Fibroblast of peridontal ligament (primary cell): ENCODE measurements around the gene SLC38A9.
"Not testable (repeated sequence)": the region's sequence is repeated elsewhere in the genome, so short reads cannot be mapped to it uniquely, and the experiment has no call there.

Source experiments
- DNase-seq: peaks from one replicate; pipeline ENCODE4 v3.0.0-alpha.2; 2010; ENCODE audit errors: extremely low read depth

SLC38A9 gene

GRCh38 chr5:55708732-55709131, 3.4 kb downstream of the SLC38A9 start:
- DNase-seq: no peak

GRCh38 chr5:55706230-55706629, 5.9 kb downstream of the SLC38A9 start:
- no peak for DNase-seq

DNA sequence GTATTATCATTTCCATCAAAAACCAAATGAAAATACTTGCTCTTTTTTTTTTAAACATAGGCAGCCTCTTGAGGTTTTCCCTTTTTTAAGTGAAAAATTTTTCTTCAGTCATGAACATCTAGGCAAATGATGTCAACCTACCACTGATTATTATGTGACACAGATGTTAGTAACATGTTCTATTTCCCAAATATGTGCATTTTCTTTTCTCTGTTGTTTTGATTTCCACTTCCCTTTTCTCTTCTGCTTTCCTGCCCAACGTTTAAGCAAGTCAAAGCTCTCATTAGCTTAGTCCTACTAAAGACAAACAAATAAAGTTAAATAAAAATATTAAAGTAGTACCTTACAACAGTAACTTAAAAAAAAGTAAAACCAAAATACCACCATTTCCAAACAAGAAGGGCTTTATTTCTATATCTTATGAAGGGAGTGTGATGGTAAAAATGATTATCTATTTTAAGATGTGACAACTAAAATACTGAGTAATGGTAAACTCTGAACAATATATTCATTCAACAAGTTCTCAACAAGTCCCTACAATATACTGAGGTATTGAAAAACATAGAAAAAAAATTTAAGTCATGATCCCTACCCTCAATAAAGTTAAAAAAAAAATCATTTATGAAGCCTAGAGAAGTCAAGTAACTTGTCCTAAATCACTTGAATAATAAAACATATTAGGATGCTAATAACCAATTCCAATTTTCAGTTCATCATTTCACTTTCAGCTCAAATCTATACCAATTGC, 9.4 kb downstream of the SLC38A9 start:
- DNase-seq: no peak

DNA sequence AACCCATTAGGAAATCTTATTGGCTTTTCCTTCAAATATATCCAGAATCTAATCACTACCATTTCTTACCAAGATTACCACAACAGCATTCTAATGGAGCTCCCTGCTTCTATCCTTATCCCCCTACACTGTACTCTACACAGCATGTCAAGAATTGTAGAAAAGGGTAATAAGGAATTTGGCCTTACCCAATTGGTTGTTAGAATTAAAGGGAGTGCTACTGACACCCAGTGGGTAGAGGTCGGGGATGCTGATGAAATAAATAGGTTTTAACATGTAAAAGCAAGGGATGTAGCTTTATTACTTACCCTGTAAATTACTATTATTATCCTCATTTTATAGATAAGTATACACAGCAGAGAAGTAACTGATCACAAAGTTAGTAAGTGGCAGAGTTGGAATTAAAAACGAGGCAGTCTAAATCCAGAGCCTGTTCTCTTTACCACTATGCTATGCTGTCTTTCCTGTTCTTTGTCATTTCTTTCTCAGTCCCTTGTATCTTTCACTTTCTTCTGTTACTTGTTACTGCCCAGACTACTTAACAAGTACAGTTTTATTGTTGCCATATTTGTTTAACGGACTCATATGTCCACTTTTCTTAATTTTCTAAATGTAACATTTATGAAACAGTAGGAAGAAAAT, 10.5 kb downstream of the SLC38A9 start:
- DNase-seq: no peak

DNA sequence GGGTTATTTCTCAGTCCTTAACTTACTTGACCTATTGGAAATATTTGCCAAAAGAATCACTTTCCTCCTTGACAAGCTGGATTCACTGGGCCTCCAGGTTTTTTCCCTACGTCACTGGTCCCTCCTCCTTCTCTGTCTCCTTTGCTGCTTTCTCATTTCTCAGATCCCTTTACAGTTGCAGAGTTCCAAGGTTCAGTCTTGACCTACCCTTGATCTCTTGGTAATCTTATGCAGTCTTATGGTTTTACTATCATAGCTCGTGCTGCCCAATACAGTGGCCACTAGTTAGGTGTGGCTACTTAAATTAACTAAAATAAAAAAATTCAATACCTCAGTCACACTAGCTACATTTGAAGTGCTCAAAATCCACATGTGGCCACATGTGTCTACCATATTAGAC, 11.4 kb downstream of the SLC38A9 start:
- DNase-seq: no peak

DNA sequence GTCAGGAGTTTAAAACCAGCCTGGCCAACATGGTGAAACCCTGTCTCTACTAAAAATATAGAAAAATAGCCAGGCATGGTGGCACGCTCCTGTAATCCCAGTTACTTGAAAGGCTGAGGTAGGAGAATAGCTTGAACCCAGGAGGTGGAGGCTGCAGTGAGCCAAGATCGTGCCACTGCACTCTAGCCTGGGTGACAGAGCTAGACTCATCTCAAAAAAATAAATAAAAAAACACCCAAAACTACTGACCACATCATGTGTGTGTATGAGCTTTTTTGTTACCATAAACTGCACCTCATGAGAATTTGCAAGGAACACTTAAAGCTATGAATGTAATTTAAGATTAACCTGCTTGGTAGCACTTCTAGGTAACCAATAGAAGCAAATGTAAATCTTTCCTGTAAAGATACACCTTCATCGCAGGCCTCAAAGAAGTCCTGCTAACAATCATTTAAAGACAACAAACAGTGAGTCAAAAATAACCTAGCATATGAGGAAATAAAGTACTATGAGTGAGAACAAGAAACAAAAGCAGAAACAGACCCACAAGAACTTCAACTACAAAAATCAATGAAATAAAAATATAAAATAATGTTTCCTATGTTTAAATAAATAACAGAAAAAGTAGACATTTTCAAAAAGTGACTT, 13.0 kb downstream of the SLC38A9 start:
- no peak for DNase-seq

- DNase-seq: not testable (repeated sequence)
Measured at GRCh38 chr5:55696704-55697103, 15.4 kb downstream of the SLC38A9 start.

- DNase-seq: peak; percentile 66
Measured at GRCh38 chr5:55694152-55694830, 17.8 kb downstream of the SLC38A9 start.

DNA sequence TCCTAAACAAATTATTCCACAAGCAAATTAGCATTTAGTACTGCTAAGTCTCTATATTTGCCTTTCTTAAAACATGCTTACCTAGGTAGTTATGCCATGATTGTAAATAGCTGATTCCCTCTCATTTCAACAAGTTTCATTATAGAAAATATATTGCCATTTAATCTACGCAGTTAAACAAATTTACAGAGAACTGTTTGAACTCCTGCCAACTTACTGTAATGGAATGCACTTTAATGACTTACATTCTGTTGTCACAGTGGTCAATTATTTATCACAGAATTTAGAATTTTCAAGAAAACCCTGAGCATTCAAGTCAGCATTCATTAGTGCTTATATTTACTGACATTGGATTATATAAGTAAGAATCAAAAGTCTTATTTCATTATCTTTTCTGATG, 19.6 kb downstream of the SLC38A9 start:
- no peak for DNase-seq

DNA sequence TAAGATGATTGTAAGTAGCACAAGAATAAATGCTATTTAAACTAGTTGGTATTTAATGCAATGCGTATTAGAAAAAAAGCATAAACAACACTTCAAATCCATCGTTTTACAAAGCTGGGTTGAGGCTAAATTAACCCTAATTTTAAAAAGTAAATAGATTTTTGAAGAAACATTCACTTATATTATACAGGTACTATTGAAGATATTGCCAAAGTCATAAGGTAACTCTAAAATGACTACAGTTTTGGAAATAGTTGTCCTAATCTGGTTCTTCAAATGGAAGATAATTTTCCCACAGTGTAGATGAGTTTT, 20.1 kb downstream of the SLC38A9 start:
- DNase-seq: no peak

DNA sequence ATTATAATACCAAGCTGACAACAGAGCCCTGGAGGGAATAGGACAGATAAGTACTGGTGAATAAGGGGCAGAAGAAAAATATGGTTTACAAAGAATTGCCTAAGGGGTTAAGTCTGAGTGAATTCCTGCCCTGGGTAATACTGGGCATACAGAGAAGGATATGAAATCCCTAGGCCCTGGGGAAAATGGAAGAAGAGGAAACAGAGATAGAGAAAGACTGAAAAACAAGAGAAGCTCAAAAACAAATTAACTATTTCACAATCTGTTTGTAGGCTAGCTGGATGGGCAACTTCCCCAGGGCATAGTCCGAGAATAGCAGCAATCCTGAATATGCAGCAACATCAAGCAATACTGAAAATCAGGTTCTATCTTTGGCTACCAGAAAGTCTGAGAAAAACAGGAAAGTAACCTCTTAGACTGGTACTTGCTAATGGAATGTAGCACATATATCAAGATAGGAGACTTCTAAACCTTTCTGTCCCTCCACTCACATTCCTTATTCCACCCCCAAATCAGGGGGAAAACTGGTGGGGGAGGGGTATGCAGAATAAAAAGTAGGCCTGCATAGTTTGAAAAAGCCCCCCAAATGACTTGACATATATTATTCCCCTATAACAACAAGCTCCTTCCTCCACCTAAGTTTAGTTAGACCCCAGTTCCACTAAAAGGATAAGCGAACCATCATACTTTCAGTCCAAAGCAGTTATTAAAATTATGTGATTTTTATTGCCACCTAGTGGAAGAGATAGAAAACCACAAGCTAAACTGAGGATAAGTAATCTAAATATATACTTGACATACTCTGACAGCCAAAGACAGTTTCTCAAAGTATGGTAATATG, 20.6 kb downstream of the SLC38A9 start:
- DNase-seq: peak; percentile 84

DNA sequence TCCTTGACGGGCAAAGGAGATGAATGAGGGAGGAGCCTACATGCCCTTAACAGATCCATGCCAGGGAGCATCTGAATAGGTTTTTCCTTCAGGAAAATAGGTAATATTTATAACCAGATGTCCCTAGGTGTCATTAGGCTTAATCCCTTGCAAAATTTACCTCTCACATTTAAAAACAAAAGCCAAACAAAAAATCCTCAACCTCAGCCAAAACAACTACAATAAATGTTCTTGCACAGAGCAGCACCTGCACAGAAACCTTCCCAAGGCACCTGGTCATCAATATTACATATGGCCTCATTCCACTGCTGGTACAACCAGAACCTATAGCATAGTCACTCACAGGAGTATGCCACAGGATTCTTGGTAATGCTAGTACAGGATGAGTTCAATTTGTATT, 30.1 kb downstream of the SLC38A9 start:
- DNase-seq: no peak

- DNase-seq: no peak
Measured at GRCh38 chr5:55681301-55681700, 30.8 kb downstream of the SLC38A9 start.

GRCh38 chr5:55680353-55680752, 31.8 kb downstream of the SLC38A9 start:
- no peak for DNase-seq

DNA sequence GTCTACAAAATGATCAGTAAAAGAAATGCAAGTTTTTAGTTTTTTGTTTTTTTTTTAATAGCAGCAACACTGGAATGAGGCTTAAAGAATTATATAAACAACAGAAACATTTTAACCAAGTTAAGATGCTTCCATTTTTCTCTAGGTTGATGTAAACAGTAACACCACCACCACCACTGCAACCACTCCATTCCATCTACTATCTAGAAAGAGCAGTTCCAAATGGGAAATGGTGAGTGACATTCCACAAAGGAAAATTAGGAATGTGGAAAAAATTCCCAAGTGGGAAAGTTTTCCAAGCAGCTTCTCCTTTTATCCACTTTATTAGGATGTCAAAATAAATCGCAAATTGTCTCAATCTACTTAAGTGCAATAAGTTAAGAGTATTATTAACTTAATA, 32.6 kb downstream of the SLC38A9 start:
- DNase-seq: peak; percentile 60

DNA sequence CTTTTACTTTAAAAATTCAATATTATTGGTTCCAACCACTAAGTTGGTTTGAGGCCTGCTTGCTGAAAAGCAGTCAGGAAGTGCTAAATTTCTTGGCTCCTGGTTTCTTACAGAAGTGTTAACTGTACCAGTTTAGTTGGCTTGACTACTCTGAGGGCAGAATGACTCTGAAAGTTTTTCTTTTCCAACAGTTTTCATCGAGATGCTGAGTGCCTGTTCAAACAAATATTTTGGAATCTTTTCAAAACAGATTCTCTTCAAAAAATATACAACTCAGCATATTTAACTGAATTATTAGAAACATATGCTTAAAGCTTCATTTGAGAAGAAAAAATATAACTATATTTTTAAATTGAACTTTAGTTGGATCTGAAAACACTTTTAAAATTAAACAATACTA, 37.0 kb downstream of the SLC38A9 start:
- peak; percentile 87 for DNase-seq

GRCh38 chr5:55674340-55674739, 37.8 kb downstream of the SLC38A9 start:
- no peak for DNase-seq

DNA sequence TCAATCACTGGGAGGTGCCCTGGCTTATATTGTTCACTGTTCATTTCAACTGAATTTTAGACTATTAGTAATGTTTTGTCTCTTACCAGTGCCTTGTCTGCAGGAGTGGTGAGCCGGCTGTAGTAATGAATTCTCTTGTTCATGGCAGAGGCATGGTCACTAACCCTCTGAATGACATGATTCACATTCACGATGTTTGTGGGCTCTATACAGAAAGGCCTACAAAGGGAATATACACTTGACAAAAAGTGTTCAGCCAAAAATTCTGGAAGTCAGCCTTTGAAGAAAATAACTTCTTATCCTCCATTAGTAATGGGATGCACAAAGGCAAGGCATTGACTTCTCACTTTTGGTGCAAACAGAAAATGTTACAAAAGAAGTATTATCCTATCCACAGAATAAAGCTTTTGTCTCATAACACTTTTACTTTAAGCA, 39.6 kb downstream of the SLC38A9 start:
- DNase-seq: no peak

DNA sequence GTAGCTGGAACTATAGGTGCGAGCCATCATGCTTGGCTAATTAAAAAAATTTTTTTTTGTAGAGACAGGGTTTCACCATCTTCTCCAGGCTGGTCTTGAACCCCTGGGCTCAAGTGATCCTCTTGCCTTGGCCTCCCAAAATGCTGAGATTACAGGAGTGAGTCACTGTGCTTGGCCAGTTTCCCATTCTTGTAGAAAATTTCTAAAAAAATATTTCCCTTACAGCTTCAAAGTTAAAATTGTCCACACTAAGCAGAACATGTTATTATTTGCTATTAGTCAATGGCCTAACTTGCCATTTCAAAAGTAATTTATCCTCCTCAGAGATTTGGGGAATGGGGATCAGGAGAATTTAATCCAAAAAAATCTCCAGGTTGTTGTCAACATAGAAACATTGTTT, 40.1 kb downstream of the SLC38A9 start:
- DNase-seq: no peak

DNA sequence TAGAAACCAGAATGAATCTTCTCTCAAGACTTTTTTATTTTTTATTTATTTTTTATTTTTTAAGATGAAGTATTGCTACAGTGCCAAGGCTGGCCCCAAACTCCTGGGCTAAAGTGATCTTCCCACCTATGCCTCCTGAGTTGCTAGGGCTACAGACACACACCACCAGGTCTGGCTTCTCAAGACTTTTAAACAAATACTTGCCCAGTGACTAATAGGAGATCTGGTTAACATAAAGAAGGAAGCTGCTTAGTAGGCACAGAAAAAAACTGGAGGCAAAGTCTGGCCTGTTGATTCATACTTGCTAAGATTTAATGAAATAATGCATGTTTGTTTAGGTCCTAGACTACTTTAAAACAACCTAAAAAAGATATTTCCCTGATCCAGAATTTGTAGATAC, 43.8 kb downstream of the SLC38A9 start:
- peak; percentile 79 for DNase-seq

DNA sequence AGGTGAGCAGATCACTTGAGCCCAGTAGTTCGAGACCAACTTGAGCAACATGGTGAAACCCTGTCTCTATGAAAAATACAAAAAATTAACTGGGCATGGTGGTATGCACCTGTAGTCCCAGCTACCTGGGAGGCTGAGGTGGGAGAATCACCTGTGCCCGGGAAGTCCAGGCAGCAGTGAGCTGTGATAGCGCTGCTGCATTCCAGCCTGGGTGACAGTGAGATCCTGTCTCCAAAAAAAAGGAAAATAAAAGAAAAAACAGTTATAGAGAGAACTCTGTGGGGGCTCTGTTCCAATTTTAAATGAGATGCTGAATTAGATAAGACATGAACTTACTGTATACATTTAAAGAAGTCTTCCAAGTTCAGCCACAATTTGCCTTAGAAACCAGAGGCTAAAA, 44.2 kb downstream of the SLC38A9 start:
- no peak for DNase-seq

- no peak for DNase-seq
Measured at GRCh38 chr5:55665065-55665464, 47.1 kb downstream of the SLC38A9 start.
